ENCODE data around the gene COL9A3.

Gene COL9A3

GRCh38 chr20:62825333-62825985 lies 8.6 kb downstream of the COL9A3 start:
- H3K4me3 ChIP-seq (replicated peaks; ENCODE audit: low read depth, low read length), result no peak overlapping the region
- no peak for TF ChIP-seq CTCF (IDR thresholded peaks at IDR 0.05; ENCODE audit: low read depth, low read length, missing control alignments)
- DNase-seq (ENCODE audit: extremely low read depth, low read depth), result no peak

GRCh38 chr20:62825986-62826645 lies 9.3 kb downstream of the COL9A3 start:
- no peak for TF ChIP-seq CTCF (IDR thresholded peaks at IDR 0.05; ENCODE audit: low read depth, low read length, missing control alignments)
- DNase-seq (ENCODE audit: extremely low read depth, low read depth), result no peak
- H3K4me3 ChIP-seq (replicated peaks; ENCODE audit: low read depth, low read length), result no peak overlapping the region

- DNase-seq (ENCODE audit: extremely low read depth, low read depth), result no peak
These were observed 9.9 kb downstream of the COL9A3 start for GRCh38 chr20:62826646-62827310.

GRCh38 chr20:62827311-62828038 lies 10.6 kb downstream of the COL9A3 start:
- TF ChIP-seq CTCF (IDR thresholded peaks at IDR 0.05; ENCODE audit: low read depth, low read length, missing control alignments), result no peak
- no peak overlapping the region for H3K4me3 ChIP-seq (replicated peaks; ENCODE audit: low read depth, low read length)
- DNase-seq (ENCODE audit: extremely low read depth, low read depth), result no peak

More at GRCh38 chr20:62826646-62827310, 9.9 kb downstream of the COL9A3 start:
- H3K4me3 ChIP-seq (replicated peaks; ENCODE audit: low read depth, low read length), result no peak overlapping the region
- TF ChIP-seq CTCF (IDR thresholded peaks at IDR 0.05; ENCODE audit: low read depth, low read length, missing control alignments), result no peak

GRCh38 chr20:62828051-62828450 lies 11.2 kb downstream of the COL9A3 start:
- no peak for TF ChIP-seq CTCF (IDR thresholded peaks at IDR 0.05; ENCODE audit: low read depth, low read length, missing control alignments)
- H3K4me3 ChIP-seq (replicated peaks; ENCODE audit: low read depth, low read length), result no peak overlapping the region
- no peak for DNase-seq (ENCODE audit: extremely low read depth, low read depth)

- no peak for TF ChIP-seq CTCF (IDR thresholded peaks at IDR 0.05; ENCODE audit: low read depth, low read length, missing control alignments)
- no peak overlapping the region for H3K4me3 ChIP-seq (replicated peaks; ENCODE audit: low read depth, low read length)
- DNase-seq (ENCODE audit: extremely low read depth, low read depth), result no peak
These were observed 11.8 kb downstream of the COL9A3 start for GRCh38 chr20:62828511-62829230.
